HG03159 (cell line): ENCODE measurements around the gene POU4F1.

Experiments used
- ATAC-seq: cut with Tn5 transposase; IDR thresholded peaks from one replicate; pipeline ENCODE4 v1.9.1; 2021; ENCODE audit warnings: mild to moderate bottlenecking, moderate library complexity; ENCODE audit not compliant: unreplicated experiment

The POU4F1 gene

GRCh38 chr13:78593652-78594455 lies 9.5 kb downstream of the POU4F1 start:
- no peak for ATAC-seq

- ATAC-seq: no peak
These were observed 10.2 kb downstream of the POU4F1 start for GRCh38 chr13:78593129-78593528.

DNA sequence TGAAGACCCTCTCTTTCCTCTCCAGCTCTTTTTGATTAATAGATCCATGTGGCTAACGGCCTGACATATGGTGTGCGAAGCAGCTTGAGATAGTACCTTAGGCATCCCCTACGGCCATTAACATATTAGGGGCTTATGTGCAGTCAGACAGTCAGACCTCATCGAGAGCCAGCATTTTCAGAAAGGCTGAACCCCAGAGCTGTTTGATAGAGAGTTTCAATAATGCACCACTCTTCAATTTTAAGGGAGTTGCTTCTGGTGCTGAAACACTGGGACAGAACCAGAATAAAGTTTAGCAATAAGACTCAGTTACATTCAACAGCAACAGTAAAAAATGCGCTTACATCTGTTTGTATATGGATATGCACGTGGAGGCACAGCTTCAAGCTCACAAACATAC lies 10.8 kb downstream of the POU4F1 start:
- no peak for ATAC-seq

DNA sequence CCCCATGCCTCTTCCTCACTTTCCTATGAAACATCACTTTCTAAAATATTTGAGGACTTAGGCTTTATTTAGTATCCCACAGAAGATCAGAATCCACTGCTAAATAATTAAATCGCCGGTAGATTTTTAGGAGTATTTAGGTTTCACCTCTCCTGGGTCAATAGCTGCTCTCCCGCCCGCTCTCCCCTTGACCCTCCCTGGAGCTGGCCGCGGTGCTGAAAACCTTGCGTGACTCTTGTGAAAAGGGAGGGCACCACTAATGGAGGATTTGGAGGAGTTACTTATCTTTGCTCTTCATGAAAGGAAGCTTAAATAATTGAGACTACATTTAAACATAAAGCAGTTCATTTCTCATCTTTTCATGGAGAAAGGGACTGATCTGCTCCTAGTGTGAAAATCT lies 14.1 kb downstream of the POU4F1 start:
- no peak for ATAC-seq

GRCh38 chr13:78587395-78587794 lies 16.0 kb downstream of the POU4F1 start:
- no peak for ATAC-seq

GRCh38 chr13:78586706-78587105 lies 16.6 kb downstream of the POU4F1 start:
- no peak for ATAC-seq

GRCh38 chr13:78576261-78576660 lies 27.1 kb downstream of the POU4F1 start:
- no peak for ATAC-seq

- no peak for ATAC-seq
These were observed 30.9 kb downstream of the POU4F1 start for GRCh38 chr13:78572459-78572858.

DNA sequence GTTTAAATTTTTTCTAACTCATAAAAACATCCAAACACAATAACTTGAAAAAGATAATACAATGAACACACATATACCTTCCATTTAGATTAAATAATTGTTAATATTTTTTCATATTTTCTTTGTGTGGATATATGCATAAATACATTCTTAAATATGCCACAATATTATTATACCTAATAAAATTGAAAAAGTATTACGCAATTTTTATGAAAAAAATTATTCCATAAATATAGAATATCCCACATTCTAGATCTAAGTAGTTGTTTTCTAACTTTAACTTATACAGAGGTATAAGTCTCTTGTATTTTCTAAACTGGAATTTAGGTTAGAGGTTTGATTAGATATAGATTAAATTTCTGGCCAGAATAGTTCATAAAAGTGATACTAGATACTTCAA lies 34.3 kb downstream of the POU4F1 start:
- no peak for ATAC-seq

DNA sequence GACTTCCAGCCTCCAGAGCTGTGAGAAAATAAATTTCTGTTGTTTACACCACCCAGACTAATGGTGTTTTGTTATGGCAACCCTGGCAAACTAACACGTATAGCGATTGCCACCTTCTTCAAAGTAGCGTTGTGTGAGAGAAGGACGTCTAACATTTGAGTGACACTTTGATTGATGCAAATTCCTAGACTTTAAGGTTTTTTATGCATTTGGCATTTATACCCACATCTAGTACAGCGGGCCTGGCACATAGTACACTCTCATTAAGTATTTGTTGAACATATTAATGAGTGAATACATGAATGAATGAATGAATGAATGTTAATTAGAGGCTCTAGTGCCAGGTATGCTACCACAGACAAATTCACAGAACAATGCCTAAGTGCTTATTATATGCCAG lies 36.7 kb downstream of the POU4F1 start:
- ATAC-seq: no peak

DNA sequence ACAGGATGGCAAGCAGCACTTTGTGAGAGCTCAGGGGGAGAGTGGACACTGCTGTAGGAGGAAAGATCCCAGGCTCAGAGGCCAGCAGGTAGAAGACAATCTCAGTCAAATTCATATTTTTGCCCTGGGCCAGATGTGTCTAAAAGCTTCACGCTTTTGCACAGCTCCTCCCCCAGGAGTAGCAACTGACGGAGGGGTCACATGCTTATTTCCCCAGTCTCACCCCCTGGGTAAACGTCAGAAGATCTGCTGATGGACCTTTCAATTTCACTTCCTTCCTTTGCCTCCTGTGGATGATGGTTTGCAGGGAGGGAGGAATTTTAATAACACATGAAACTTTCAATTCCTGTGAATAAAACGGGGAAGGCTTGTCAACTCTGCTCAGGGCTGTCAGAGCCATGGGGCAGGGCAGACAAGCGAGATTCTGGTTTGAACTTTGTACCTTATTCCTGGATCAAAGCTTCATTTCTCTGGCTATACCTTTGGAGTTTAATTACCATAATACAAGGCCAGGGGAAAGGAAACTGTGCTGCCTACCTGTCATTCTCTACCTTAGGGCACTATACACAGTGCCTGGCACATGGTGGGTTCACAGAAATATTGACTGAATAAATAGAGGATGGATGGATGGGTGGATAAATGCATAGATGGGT lies 41.0 kb downstream of the POU4F1 start:
- no peak for ATAC-seq
